Naive thymus-derived CD4-positive, alpha-beta T cell (primary cell): ENCODE measurements around the gene CACNA1G. TPM values are rescaled to one million over a fixed set of nuclear protein-coding genes. Genes with fewer than 3 reads are reported as not detected.
A peak's percentile ranks its signal among the peaks of the same experiment; 100 is the strongest.

Experiments used
- ATAC-seq: fragments of 150-1000 bp; cut with Tn5 transposase; 2 replicates; pipeline ENCODE4 v1.10.0; 2021; ENCODE audit warnings: mild to moderate bottlenecking, moderate library complexity
- CTCF ChIA-PET: fragments of 350-600 bp; sonication (Branson Sonifier 250); formaldehyde crosslinking; loops from one replicate; lab custom pipeline; 2021; ENCODE audit warnings: antibody characterized with exemption; lab: Charles Lee
- POLR2A ChIA-PET: fragments of 350-600 bp; sonication (Branson Sonifier 250); formaldehyde crosslinking; loops from one replicate; lab custom pipeline; 2021; ENCODE audit warnings: antibody characterized with exemption, inconsistent platforms; lab: Charles Lee
- DNase-seq, 9 donors: peaks; one replicate each; pipeline versions ENCODE4 v3.0.0 to v3.0.0-alpha.2; 2020 to 2022; ENCODE audit warnings: mixed read lengths in 1 of 9
- H3K27ac ChIP-seq: one replicate; pipeline ENCODE4 v1.7.0; 2013; ENCODE audit warnings: mild to moderate bottlenecking, low read depth, low read length, moderate library complexity
- H3K27me3 ChIP-seq, 2 donors: one replicate each; pipeline ENCODE4 v1.7.0; 2013; ENCODE audit warnings: low read length in 2 of 2, mild to moderate bottlenecking in 2 of 2, moderate library complexity in 2 of 2; ENCODE audit not compliant: control insufficient read depth in 2 of 2, insufficient read depth in 2 of 2
- H3K36me3 ChIP-seq, 3 experiments: 1 replicate in 2 of 3; 2 replicates in 1 of 3; pipeline ENCODE4 v1.7.0; 2013; ENCODE audit warnings: low read length in 3 of 3, mild to moderate bottlenecking in 3 of 3, moderate library complexity in 1 of 3; ENCODE audit not compliant: insufficient read depth in 3 of 3, control insufficient read depth in 2 of 3
- H3K4me1 ChIP-seq, 2 donors: one replicate each; pipeline ENCODE4 v1.7.0; 2013; ENCODE audit warnings: low read length in 2 of 2, mild to moderate bottlenecking in 2 of 2, moderate library complexity in 1 of 2; ENCODE audit not compliant: control insufficient read depth in 2 of 2, insufficient read depth in 2 of 2
- H3K4me3 ChIP-seq: 2 replicates; pipeline ENCODE4 v1.7.0; 2013; ENCODE audit warnings: mild to moderate bottlenecking, low read length
- H3K9me3 ChIP-seq, 3 experiments: 1 replicate in 2 of 3; 2 replicates in 1 of 3; pipeline ENCODE4 v1.7.0; 2013; ENCODE audit warnings: low read length in 3 of 3; ENCODE audit not compliant: control insufficient read depth in 2 of 3
- H3K27ac Mint-ChIP-seq, 9 donors: one replicate each; pipeline ENCODE4 v1.8.0; 2020 to 2022; ENCODE audit warnings: mixed read lengths in 9 of 9, mild to moderate bottlenecking in 8 of 9, moderate library complexity in 5 of 9, inconsistent platforms in 2 of 9
- H3K27me3 Mint-ChIP-seq, 5 donors: one replicate each; pipeline ENCODE4 v1.8.0; 2021 to 2022; ENCODE audit warnings: mixed read lengths in 5 of 5, mild to moderate bottlenecking in 1 of 5
- H3K36me3 Mint-ChIP-seq, 5 donors: one replicate each; pipeline ENCODE4 v1.8.0; 2020 to 2022; ENCODE audit warnings: mixed read lengths in 5 of 5, mild to moderate bottlenecking in 3 of 5, inconsistent platforms in 1 of 5
- H3K4me1 Mint-ChIP-seq, 7 donors: one replicate each; pipeline ENCODE4 v1.8.0; 2020 to 2022; ENCODE audit warnings: mixed read lengths in 7 of 7, mild to moderate bottlenecking in 3 of 7, inconsistent platforms in 1 of 7
- H3K4me3 Mint-ChIP-seq, 10 donors: one replicate each; pipeline ENCODE4 v1.8.0; 2020 to 2022; ENCODE audit warnings: mild to moderate bottlenecking in 10 of 10, mixed read lengths in 10 of 10, moderate library complexity in 6 of 10, inconsistent platforms in 2 of 10
- H3K9me3 Mint-ChIP-seq, 11 donors: one replicate each; pipeline ENCODE4 v1.8.0; 2020 to 2022; ENCODE audit warnings: mixed read lengths in 11 of 11, mild to moderate bottlenecking in 4 of 11, inconsistent platforms in 1 of 11, moderate library complexity in 1 of 11
- intact Hi-C, 2 donors: fragments of 100-400 bp; cut with micrococcal nuclease; formaldehyde crosslinking; loops; one replicate each; pipeline ENCODE4 v1.15.1; 2023
- polyA plus RNA-seq, 2 donors: library from polyadenylated mRNA; unstranded; fragments of 300-500 nt; fragmentation: Illumina TruSeq; gene quantifications; one replicate each; pipeline ENCODE4 v1.2.3, GENCODE V29; 2021
- total RNA-seq, 6 experiments: library from RNA in 5 of 6; stranded (reverse) in 5 of 6; gene quantifications; 1 replicate in 5 of 6; 2 replicates in 1 of 6; pipeline ENCODE4 v1.2.3 and lab custom pipeline; 2021 to 2026

The CACNA1G gene
- total and polyA plus RNA-seq, 7 experiments from 2014 or later = not detected

DNA sequence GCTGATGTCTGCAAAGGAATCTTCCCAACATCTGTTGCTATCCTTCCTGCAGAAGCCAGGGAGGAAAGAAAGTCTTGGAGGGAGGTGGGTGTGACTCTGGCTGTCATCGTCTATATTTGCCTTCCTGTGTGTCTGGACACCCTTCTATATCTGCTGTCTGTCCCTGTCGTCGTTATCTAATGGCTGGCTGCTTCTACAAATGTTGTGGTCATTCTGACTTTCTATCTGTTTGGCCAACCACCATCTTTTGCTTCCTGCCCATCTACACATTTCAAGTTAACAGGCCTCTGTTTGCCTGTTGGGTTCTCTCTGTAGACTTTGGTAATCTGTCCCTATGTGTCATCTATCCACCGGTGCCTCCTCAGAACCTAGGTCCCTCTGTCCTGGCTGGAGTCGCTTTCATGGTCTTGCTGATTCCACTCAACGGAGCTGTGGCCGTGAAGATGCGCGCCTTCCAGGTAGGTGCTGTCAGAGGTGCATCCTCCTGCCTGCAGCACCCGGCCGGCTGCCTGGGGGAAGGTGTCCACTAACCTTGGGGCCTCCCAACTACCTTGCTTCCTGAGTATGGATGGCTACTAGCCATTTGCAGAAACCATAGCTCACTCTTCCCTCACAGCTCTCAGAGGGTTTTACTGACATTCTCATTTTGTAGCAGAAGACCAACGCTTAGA is 104.4 kb downstream of the CACNA1G start:
- Mint-ChIP-seq H3K27ac (no peak overlapping the region), H3K4me3 (no peak overlapping the region), H3K27me3 (peaks cover 0 to 5% (median 0%) of the 10 kb centered on the region in 5 donors), H3K4me1 (peaks cover 6 to 38% (median 10%) of the 10 kb centered on the region in 7 donors), H3K36me3 (peaks cover 0 to 2% (median 0%) of the 10 kb centered on the region in 5 donors), H3K9me3 (peaks cover 0 to 3% (median 0%) of the 10 kb centered on the region in 11 donors)
- H3K27ac ChIP-seq = no peak overlapping the region
- no peaks in the 10 kb centered on the region for H3K9me3 ChIP-seq
- intact Hi-C loops = no loop called here
- H3K4me1 ChIP-seq = peaks cover 0 to 5% of the 10 kb centered on the region in 2 donors
- H3K36me3 ChIP-seq = no peaks in the 10 kb centered on the region
- H3K4me3 ChIP-seq = no peak overlapping the region
- ChIA-PET POLR2A (no interaction called here), CTCF (no interaction called here)
- DNase-seq = no peak
- ATAC-seq = no peak
- no peaks in the 10 kb centered on the region for H3K27me3 ChIP-seq

DNA sequence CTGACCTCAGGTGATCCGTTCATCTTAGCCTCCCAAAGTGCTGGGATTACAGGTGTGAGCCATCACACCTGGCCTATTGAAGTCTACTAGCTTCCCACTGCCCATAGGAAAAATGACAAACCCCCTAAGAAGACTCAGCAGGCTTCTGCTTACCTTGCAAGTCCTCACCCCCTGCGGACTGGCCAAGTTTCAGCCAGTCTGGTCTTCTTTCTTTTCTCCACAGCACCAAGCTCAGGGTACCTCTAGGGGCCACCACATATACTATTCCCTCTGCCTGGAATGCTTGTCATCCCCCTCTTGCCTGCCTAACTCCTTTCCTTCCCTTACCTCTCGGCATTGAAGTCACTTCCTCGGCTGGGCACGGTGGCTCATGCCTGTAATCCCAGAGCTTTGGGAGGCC is 105.3 kb downstream of the CACNA1G start:
- ATAC-seq = no peak
- H3K9me3 ChIP-seq = no peaks in the 10 kb centered on the region
- no peak overlapping the region for H3K4me3 Mint-ChIP-seq
- no peak overlapping the region for H3K27ac ChIP-seq
- H3K27me3 Mint-ChIP-seq = peaks cover 0 to under 1% (median 0%) of the 10 kb centered on the region in 5 donors
- ChIA-PET CTCF (no interaction called here), POLR2A (no interaction called here)
- peaks cover 6 to 34% (median 10%) of the 10 kb centered on the region in 7 donors for H3K4me1 Mint-ChIP-seq
- H3K4me1 ChIP-seq = peaks cover 0 to 5% of the 10 kb centered on the region in 2 donors
- peaks cover 0 to 3% (median 0%) of the 10 kb centered on the region in 11 donors for H3K9me3 Mint-ChIP-seq
- H3K27ac Mint-ChIP-seq = no peak overlapping the region
- H3K4me3 ChIP-seq = no peak overlapping the region
- H3K36me3 ChIP-seq = no peaks in the 10 kb centered on the region
- peaks cover 0 to 2% (median 0%) of the 10 kb centered on the region in 5 donors for H3K36me3 Mint-ChIP-seq
- no peak for DNase-seq
- intact Hi-C loops = no loop called here
- no peaks in the 10 kb centered on the region for H3K27me3 ChIP-seq

DNA sequence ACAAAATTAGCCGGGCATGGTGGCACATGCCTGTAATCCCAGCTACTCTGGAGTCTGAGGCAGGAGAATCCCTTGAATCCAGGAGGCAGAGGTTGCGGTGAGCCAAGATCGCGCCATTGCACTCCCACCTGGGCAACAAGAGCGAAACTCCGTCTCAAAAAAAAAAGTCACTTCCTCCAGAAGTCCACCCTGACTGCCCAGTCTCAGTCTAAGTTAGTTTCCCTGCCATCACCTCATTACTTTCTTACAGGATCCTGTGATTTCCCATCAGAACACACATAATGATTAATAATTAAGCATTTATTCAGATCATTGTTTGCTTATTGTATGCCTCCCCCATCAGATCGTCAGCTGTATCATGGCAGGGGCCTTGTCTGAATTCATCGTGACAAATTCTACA is 105.8 kb downstream of the CACNA1G start:
- Histone ChIP-seq H3K4me3 (no peak overlapping the region), H3K4me1 (peaks cover 0 to 5% of the 10 kb centered on the region in 2 donors), H3K27ac (no peak overlapping the region), H3K36me3 (no peaks in the 10 kb centered on the region), H3K9me3 (no peaks in the 10 kb centered on the region), H3K27me3 (no peaks in the 10 kb centered on the region)
- ChIA-PET CTCF (no interaction called here), POLR2A (no interaction called here)
- peaks cover 6 to 29% (median 7%) of the 10 kb centered on the region in 7 donors for H3K4me1 Mint-ChIP-seq
- intact Hi-C loops = no loop called here
- DNase-seq (no peak), ATAC-seq (no peak)
- H3K4me3 Mint-ChIP-seq = no peak overlapping the region
- H3K9me3 Mint-ChIP-seq = peaks cover 0 to 3% (median 0%) of the 10 kb centered on the region in 11 donors
- H3K27ac Mint-ChIP-seq = no peak overlapping the region
- H3K36me3 Mint-ChIP-seq = peaks cover 0 to 2% (median 0%) of the 10 kb centered on the region in 5 donors
- H3K27me3 Mint-ChIP-seq = no peaks in the 10 kb centered on the region

DNA sequence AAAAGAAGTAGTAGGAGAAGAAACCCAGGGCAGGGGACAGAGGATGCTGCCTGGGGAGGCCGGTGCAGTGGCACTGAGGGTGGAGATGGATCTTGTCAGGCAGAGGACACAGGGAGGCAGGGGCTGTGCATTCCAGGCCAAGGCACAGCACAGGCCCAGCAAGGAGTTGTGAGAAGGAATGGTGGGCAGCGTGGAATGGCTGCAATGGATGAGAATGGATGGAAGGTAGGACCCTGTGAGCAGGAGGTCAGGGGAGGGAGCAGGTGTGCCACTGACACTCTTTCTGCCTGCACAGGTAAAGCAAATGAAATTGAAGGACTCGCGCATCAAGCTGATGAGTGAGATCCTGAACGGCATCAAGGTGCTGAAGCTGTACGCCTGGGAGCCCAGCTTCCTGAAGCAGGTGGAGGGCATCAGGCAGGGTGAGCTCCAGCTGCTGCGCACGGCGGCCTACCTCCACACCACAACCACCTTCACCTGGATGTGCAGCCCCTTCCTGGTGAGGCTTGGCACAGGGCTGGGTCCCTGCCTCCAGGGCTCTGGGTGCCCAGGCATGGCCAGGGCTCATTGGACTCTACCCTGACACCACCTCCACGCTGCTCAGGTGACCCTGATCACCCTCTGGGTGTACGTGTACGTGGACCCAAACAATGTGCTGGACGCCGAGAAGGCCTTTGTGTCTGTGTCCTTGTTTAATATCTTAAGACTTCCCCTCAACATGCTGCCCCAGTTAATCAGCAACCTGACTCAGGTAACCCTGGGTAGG is 106.9 kb downstream of the CACNA1G start:
- intact Hi-C loops = no loop called here

DNA sequence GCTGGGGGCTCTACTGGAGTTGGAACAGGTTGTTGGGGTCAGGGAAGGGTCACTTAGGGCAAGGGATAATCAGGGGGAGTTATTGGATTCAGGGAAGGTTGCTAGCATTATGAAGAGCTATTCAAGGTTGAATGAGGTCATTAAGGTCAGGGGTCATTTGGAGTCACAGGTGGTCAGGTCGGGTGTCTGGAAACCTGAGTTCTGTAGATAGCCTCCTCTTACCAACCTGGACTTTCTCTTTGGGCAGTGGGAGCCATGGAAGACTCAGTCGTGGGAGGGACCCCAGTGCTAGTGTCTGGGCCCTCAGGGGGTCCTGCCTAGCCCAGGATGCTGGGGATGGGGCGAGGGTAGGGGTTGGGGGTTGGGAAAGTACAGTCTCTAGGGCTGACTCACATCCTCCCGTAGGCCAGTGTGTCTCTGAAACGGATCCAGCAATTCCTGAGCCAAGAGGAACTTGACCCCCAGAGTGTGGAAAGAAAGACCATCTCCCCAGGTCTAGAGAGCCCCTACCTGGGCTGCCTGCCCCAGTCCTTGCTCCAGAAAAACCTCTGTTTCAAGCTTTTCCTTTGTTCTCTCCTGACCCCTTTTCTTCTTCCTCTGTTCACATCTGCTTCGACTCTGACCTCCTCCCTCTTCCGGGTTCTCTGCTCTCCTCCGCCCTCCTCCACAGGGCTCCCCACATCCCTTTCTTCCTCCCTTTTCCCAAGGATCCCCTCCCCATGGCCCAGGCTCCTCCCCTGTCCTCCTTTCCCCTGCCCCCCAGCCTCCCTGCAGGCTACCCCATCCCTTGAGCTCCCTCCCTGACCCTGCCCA is 107.7 kb downstream of the CACNA1G start:
- peak; percentile 26 for ATAC-seq
- Mint-ChIP-seq H3K9me3 (peaks cover 0 to 3% (median 0%) of the 10 kb centered on the region in 11 donors), H3K27ac (peak overlapping the region in 1 of 9 donors; percentile 46)

More for the DNA sequence above, 106.9 kb downstream of the CACNA1G start:
- H3K27me3 ChIP-seq = no peaks in the 10 kb centered on the region
- no peaks in the 10 kb centered on the region for H3K9me3 ChIP-seq
- peak overlapping the region in 1 of 9 donors; percentile 26 for H3K27ac Mint-ChIP-seq
- no peak overlapping the region for H3K4me3 ChIP-seq
- H3K9me3 Mint-ChIP-seq = peaks cover 0 to 3% (median 0%) of the 10 kb centered on the region in 11 donors
- no peaks in the 10 kb centered on the region for H3K36me3 ChIP-seq
- CTCF ChIA-PET = no interaction called here
- POLR2A ChIA-PET = no interaction called here
- no peak overlapping the region for H3K27ac ChIP-seq
- no peaks in the 10 kb centered on the region for H3K27me3 Mint-ChIP-seq
- H3K4me1 Mint-ChIP-seq = peaks cover 0 to 19% (median 0%) of the 10 kb centered on the region in 7 donors
- ATAC-seq (no peak), DNase-seq (no peak)
- no peak overlapping the region for H3K4me3 Mint-ChIP-seq
- H3K4me1 ChIP-seq = no peaks in the 10 kb centered on the region
- H3K36me3 Mint-ChIP-seq = no peaks in the 10 kb centered on the region

DNA sequence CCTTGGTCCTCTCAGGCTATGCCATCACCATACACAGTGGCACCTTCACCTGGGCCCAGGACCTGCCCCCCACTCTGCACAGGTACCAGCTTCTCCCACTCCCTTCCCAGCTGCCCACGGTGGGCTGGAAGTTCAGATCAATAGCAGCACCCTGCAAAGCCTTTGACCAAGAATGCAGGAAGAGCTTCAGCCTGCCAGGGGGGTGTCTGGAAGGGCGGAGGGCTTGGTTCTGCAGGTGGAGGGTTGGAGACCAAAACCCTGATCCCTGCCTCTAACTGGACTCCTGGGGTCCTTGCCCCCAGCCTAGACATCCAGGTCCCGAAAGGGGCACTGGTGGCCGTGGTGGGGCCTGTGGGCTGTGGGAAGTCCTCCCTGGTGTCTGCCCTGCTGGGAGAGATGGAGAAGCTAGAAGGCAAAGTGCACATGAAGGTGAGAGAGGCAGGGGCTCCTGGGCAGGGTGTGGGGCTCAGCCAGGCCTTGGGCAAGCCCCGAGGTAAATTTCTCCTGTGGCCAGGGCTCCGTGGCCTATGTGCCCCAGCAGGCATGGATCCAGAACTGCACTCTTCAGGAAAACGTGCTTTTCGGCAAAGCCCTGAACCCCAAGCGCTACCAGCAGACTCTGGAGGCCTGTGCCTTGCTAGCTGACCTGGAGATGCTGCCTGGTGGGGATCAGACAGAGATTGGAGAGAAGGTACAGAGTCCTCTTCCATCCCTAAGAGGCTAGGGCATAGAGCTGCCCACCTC is 108.5 kb downstream of the CACNA1G start:
- no peaks in the 10 kb centered on the region for H3K27me3 ChIP-seq
- Mint-ChIP-seq H3K4me3 (no peak overlapping the region), H3K4me1 (peaks cover 0 to 8% (median 0%) of the 10 kb centered on the region in 7 donors), H3K27me3 (no peaks in the 10 kb centered on the region), H3K27ac (no peak overlapping the region), H3K36me3 (no peaks in the 10 kb centered on the region), H3K9me3 (peaks cover 0 to 3% (median 0%) of the 10 kb centered on the region in 11 donors)
- POLR2A ChIA-PET = no interaction called here
- no peaks in the 10 kb centered on the region for H3K36me3 ChIP-seq
- DNase-seq = no peak
- H3K4me3 ChIP-seq = no peak overlapping the region
- H3K27ac ChIP-seq = no peak overlapping the region
- no peak for ATAC-seq
- H3K4me1 ChIP-seq = no peaks in the 10 kb centered on the region
- intact Hi-C loops = no loop called here
- no peaks in the 10 kb centered on the region for H3K9me3 ChIP-seq
- CTCF ChIA-PET = interaction anchor here (0.6 kb wide), 1 partner anchor 25 kb away, joined by 3 read pairs; no protein-coding TSS in a partner anchor

More for the DNA sequence above, 107.7 kb downstream of the CACNA1G start:
- no peaks in the 10 kb centered on the region for H3K36me3 Mint-ChIP-seq
- no peaks in the 10 kb centered on the region for H3K27me3 ChIP-seq
- no peaks in the 10 kb centered on the region for H3K36me3 ChIP-seq
- ChIA-PET POLR2A (no interaction called here), CTCF (interaction anchor here (0.6 kb wide), 1 partner anchor 26 kb away, joined by 3 read pairs; no protein-coding TSS in a partner anchor)
- no peaks in the 10 kb centered on the region for H3K27me3 Mint-ChIP-seq
- H3K27ac ChIP-seq = no peak overlapping the region
- DNase-seq = no peak
- peaks cover 0 to 13% (median 0%) of the 10 kb centered on the region in 7 donors for H3K4me1 Mint-ChIP-seq
- intact Hi-C loops = no loop called here
- no peaks in the 10 kb centered on the region for H3K4me1 ChIP-seq
- H3K4me3 Mint-ChIP-seq = no peak overlapping the region
- H3K9me3 ChIP-seq = no peaks in the 10 kb centered on the region
- H3K4me3 ChIP-seq = no peak overlapping the region
